Activated CD8-positive, alpha-beta memory T cell treated with anti-CD3 and anti-CD28 coated beads for 1 hour (primary cell): ENCODE results near the gene REPIN1.

ENCODE experiments used
- DNase-seq, 2 donors: peaks; one replicate each; pipeline ENCODE4 v3.0.0-alpha.2; 2020; ENCODE audit warnings: low read depth in 1 of 2; ENCODE audit errors: extremely low read depth in 1 of 2

The REPIN1 gene

GRCh38 chr7:150336746-150337145 lies 31.9 kb upstream of the REPIN1 start:
- DNase-seq, result no peak

GRCh38 chr7:150337179-150337578 lies 31.4 kb upstream of the REPIN1 start:
- DNase-seq, result no peak

GRCh38 chr7:150337659-150338081 lies 31.0 kb upstream of the REPIN1 start:
- DNase-seq, result no peak

- no peak for DNase-seq
Observed at GRCh38 chr7:150338166-150338829, 30.3 kb upstream of the REPIN1 start.

DNA sequence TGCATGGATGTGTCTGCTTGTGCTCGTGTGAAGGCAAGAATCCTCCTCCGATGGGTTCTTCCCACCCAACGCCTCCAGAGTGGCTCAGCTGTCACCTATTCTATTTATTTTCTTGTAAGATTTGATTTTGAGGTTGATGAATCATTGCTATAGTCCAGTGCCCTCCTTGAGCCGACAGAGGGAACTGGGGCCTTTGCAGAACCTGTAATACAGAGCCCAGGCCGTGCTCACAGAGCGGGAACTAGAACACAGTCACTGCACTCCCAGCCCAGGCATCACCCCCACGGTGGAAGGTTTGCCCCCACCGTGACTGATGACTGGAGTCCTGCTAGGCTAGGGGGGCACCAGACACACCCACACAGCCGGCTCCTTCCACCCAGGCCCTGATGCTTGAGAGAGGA lies 29.2 kb upstream of the REPIN1 start:
- DNase-seq, result no peak

- no peak for DNase-seq
Observed at GRCh38 chr7:150340024-150340749, 28.4 kb upstream of the REPIN1 start.

DNA sequence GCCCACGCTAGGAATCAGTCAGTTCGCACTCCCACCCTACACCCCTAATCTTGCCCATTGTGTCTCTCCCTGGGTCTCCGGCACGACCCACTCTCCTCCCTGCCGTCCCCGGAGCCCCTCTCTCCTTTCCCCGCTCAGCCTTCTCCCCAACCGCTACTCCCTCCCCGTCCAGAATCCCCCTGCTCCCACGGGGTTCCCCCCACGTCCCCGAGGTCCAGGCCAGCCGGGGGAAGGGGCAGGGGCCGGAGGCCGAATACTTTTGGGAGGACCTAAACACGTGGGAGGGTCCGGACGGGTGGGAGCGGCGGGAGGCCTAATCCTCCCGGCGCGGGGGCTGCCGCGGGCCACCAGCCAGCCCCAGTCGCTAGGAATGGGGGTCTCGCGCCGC lies 27.8 kb upstream of the REPIN1 start:
- DNase-seq, result no peak

- DNase-seq, result no peak
Observed at GRCh38 chr7:150341263-150342120, 27.1 kb upstream of the REPIN1 start, which contains the start of gene RARRES2. Gene RARRES2, minus strand, starts transcription at chr7:150341629. Its CDS starts 1,020 bp downstream, at chr7:150340609.

- DNase-seq, result no peak
Observed at GRCh38 chr7:150342121-150342408, 26.6 kb upstream of the REPIN1 start.

DNA sequence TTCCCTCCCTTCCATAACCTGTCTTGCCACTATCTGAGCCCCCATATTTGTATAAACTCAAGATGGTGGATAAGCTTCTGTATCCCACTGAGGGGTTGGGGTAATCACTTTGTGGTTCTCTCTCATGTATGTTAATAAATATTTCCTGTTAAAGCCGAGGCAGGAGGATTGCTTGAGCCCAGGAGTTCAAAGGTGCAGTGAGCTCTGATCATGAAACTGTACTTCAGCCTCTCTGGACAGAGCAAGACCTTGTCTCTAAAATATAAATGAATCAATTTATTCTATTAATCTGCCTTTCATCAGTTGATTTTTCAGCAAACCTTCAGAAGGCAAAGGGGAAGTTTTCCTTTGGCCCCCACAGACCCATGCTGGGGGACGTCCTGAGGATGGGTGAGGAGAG lies 25.4 kb upstream of the REPIN1 start:
- DNase-seq, result no peak

- no peak for DNase-seq
Observed at GRCh38 chr7:150344299-150344698, 24.3 kb upstream of the REPIN1 start.

DNA sequence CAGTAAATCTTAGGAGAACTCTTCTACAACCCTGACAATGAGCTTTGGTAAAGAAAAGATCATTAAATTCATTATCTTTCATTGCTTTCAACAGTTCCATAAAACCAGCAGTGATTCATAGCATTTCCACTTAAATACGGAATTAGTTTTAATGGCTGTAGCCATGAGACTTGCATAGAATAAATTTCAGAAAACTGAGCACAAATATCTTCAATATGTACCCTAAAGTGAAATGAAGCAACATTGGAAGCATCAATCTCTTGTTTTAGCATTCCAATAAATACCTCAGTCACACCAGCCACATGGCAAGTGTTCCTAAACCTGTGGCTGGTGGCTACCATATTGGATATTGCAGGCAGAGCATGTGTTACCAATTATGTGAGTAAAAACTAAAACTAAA lies 23.6 kb upstream of the REPIN1 start:
- no peak for DNase-seq

GRCh38 chr7:150346922-150347321 lies 21.7 kb upstream of the REPIN1 start:
- DNase-seq, result no peak

DNA sequence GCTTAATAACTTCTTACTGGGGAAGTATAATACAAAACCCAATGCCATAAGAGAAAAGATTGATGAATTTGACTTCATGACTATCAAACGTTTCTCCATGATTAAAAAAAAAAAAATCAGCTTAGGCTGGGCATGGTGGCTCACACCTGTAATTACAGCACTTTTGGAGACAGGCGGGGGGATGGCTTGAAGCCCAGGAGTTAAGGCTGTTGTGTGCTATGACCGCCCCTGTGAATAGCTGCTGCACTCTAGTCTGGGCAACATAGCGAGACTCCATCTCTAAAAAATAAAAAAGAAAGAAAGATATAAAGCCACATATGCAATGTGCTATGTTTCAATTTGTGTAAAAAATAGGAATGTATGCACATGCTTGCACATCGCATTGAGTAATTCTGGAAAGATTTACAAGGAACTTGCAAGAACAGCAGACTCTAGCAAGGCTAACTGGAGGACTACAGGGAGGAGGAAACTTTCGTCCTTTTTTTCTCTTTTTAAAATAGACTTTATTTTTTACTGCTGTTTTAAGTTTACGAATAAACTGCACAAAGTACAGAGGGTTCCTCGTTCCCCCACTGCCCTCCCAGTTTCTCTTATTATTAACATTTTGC lies 16.9 kb upstream of the REPIN1 start:
- DNase-seq, result no peak

DNA sequence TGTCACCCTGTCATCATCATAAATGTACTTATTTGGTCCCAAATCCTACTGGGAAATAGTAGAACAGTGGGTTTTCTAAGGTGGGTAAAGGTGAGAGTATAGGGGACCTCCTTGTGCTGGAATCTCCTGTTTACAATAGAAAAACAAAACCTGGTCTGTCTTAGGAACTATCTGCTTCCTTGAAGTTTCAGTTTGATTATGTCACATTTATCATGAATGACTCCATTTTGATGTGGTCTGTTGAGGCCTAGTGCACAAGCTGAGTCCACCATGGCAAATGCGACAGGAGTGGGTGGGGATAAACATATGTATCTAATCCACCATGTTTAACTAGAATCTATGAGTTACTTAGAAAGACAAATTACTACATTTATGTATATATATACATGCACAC lies 13.0 kb upstream of the REPIN1 start:
- no peak for DNase-seq

DNA sequence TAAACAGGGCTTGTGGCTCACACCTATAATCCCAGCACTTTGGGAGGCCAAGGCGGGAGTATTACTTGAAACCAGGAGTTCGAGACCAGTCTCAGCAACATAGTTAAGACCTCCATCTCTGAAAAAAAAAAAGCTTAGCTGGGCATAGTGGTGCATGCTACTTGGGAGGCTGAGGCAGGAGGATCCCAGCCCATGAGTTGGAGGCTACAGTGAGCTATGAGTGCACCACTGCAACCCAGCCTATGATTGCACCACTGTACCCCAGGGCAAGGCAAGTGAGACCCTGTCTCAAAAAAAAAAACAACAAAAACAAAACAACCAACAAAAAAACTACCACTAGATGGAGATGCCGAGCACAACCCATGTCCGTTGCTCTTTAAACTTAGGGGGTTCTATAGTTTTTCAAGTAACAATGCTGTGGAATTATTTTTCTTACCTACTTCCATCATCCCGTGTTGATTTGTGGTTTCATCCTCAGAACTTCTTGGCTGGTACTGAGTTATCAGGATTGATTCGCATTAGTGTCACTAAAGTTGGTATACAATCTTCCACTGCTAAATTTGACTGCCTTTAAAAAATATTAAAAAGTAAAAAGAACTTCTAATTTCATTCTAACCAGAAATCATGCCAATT lies 12.2 kb upstream of the REPIN1 start:
- no peak for DNase-seq

DNA sequence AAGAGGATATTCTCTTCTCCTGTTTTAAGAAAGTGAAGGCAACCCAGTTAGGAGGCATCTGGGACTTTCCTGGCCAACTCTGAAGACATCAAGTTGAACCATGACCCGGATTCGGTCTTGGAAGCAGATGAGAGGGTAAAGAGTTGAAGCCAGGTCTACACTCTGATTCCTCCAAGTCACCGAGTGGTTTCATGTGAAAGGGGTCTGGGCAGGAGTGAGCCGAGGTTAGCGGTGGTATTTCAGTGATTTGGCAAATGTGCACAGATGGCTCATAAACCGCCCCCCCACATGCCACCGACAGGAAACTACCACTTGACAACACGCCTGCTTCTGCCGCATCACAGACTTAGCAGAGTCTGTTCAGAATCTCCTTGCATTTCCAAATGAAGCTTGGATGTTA lies 11.4 kb upstream of the REPIN1 start:
- DNase-seq, result peak; percentile 53 to 59

GRCh38 chr7:150357771-150358427 lies 10.7 kb upstream of the REPIN1 start:
- DNase-seq, result no peak

GRCh38 chr7:150358433-150358832 lies 10.2 kb upstream of the REPIN1 start:
- DNase-seq, result no peak

GRCh38 chr7:150358988-150359621 lies 9.5 kb upstream of the REPIN1 start:
- DNase-seq, result no peak
